HG03103 (cell line): ENCODE results near the gene EMX1.

ENCODE experiments used
- ATAC-seq: cut with Tn5 transposase; IDR thresholded peaks from one replicate; pipeline ENCODE4 v1.9.1; 2021; ENCODE audit warnings: low read depth; ENCODE audit not compliant: unreplicated experiment

Gene EMX1

GRCh38 chr2:72940786-72941185 is 23.5 kb downstream of the EMX1 start:
- no peak for ATAC-seq

- no peak for ATAC-seq
Measured at GRCh38 chr2:72942293-72942692, 25.0 kb downstream of the EMX1 start.

- no peak for ATAC-seq
Measured at GRCh38 chr2:72942881-72943418, 25.6 kb downstream of the EMX1 start.

- no peak for ATAC-seq
Measured at GRCh38 chr2:72943540-72944395, 26.4 kb downstream of the EMX1 start.

- ATAC-seq, result no peak
Measured at GRCh38 chr2:72944804-72945449, 27.6 kb downstream of the EMX1 start.

- ATAC-seq, result no peak
Measured at GRCh38 chr2:72945450-72946019, 28.2 kb downstream of the EMX1 start.

GRCh38 chr2:72946466-72946865 is 29.1 kb downstream of the EMX1 start:
- no peak for ATAC-seq

GRCh38 chr2:72947952-72948830 is 30.9 kb downstream of the EMX1 start:
- ATAC-seq, result no peak

GRCh38 chr2:72949045-72949444 is 31.7 kb downstream of the EMX1 start:
- no peak for ATAC-seq

- ATAC-seq, result no peak
Measured at GRCh38 chr2:72949642-72950041, 32.3 kb downstream of the EMX1 start.

- ATAC-seq, result no peak
Measured at GRCh38 chr2:72950558-72951255, 33.4 kb downstream of the EMX1 start.

GRCh38 chr2:72951303-72952095 is 34.2 kb downstream of the EMX1 start:
- ATAC-seq, result no peak

- no peak for ATAC-seq
Measured at GRCh38 chr2:72952110-72952823, 34.9 kb downstream of the EMX1 start.

GRCh38 chr2:72952961-72953360 is 35.6 kb downstream of the EMX1 start:
- no peak for ATAC-seq

- no peak for ATAC-seq
Measured at GRCh38 chr2:72953528-72953927, 36.2 kb downstream of the EMX1 start.

- ATAC-seq, result no peak
Measured at GRCh38 chr2:72953976-72954375, 36.7 kb downstream of the EMX1 start.

- no peak for ATAC-seq
Measured at GRCh38 chr2:72954376-72955227, 37.3 kb downstream of the EMX1 start.
